Adrenal gland (tissue), 19 donors: ENCODE measurements around the gene GAMT. TPM values are rescaled to one million over a fixed set of nuclear protein-coding genes. Genes with fewer than 3 reads are reported as not detected.
A peak's percentile ranks its signal among the peaks of the same experiment; 100 is the strongest.

ENCODE experiments used
- DNase-seq, 7 donors: peaks; one replicate each; pipeline ENCODE4 v3.0.0-alpha.2; 2019 to 2020
- H3K27ac ChIP-seq, 5 donors: fragments of 200-600 bp; sonication (generic) in 4 of 5; 1 replicate in 3 of 5; 2 replicates in 2 of 5; pipeline versions ENCODE4 v1.5.1 to v1.8.0; 2016 to 2020; ENCODE audit warnings: mild to moderate bottlenecking in 1 of 5
- H3K27me3 ChIP-seq: fragments of 200-600 bp; 2 replicates; pipeline ENCODE4 v1.8.0; 2021
- H3K36me3 ChIP-seq, 2 donors: fragments of 200-600 bp; replicated peaks in 1 of 2; 1 replicate in 1 of 2; 2 replicates in 1 of 2; pipeline versions ENCODE4 v1.5.1 to v1.8.0; 2018 to 2022
- H3K4me1 ChIP-seq, 2 donors: fragments of 200-600 bp; replicated peaks in 1 of 2; 1 replicate in 1 of 2; 2 replicates in 1 of 2; pipeline versions ENCODE4 v1.5.1 to v1.8.0; 2018 to 2021
- H3K4me3 ChIP-seq, 4 donors: fragments of 200-600 bp; sonication (generic) in 3 of 4; one replicate each; pipeline ENCODE4 v1.5.1; 2016 to 2018
- H3K9me3 ChIP-seq, 3 donors: fragments of 200-600 bp; sonication (generic) in 1 of 3; replicated peaks in 1 of 3; 1 replicate in 2 of 3; 2 replicates in 1 of 3; pipeline versions ENCODE4 v1.5.1 to v1.8.0; 2016 to 2021
- POLR2A ChIP-seq, 2 donors: fragments of 450-650 bp; IDR thresholded peaks; one replicate each; pipeline ENCODE4 v1.6.1; 2017; ENCODE audit warnings: antibody characterized with exemption in 2 of 2, mild to moderate bottlenecking in 2 of 2, moderate library complexity in 1 of 2
- WGBS, 4 donors: extraction: QIAGEN DNeasy Blood & Tissue Kit in 2 of 4; methylation state at CpG; one replicate each; pipeline versions ENCODE4 v1.1.5 to v1.1.7; 2013 to 2017; 5-methylcytosine and 5-hydroxymethylcytosine counted together
- intact Hi-C, 2 donors: fragments of 100-400 bp; cut with DNase I; formaldehyde crosslinking; loops; one replicate each; pipeline versions ENCODE4 v1.14.1 to v1.15.0; 2022 to 2023
- long read RNA-seq, 10 donors: library from polyadenylated mRNA in 3 of 10; unstranded in 2 of 10; stranded (forward) in 1 of 10; transcript quantifications; one replicate each; pipeline ENCODE4 v2.0.0 and lab custom pipeline, GENCODE V29; 2021 to 2026
- polyA plus RNA-seq, 3 donors: library from polyadenylated mRNA; stranded (reverse); fragments of 200-250 nt in 2 of 3; fragments of 350-450 nt in 1 of 3; fragmentation: Illumina TruSeq in 1 of 3; extraction: RNeasy Lipid Tissue Mini Kit (QIAGEN cat#74804) in 1 of 3; gene quantifications; one replicate each; pipeline ENCODE4 v1.2.3, GENCODE V29; 2013 to 2014
- total RNA-seq, 9 donors: library from RNA; depleted of rRNA in 4 of 9; stranded (reverse); fragments of >200 nt in 4 of 9; fragments of 120-200 nt in 1 of 9; fragmentation: NEBNext Ultra II Directional in 1 of 9; extraction: Animal tissue kit (Norgen Biotek cat#: 25700) in 1 of 9; gene quantifications; one replicate each; pipeline versions ENCODE4 v1.1.0 to v1.2.4, GENCODE V29; 2013 to 2023
- TF ChIP-seq, protein P1 (sequence below), 6 experiments: fragments of 450-650 bp in 4 of 6; fragments of 200-600 bp in 2 of 6; sonication (generic) in 1 of 6; IDR thresholded peaks; 1 replicate in 5 of 6; 2 replicates in 1 of 6; pipeline versions ENCODE4 v1.5.1 to v1.8.0; 2016 to 2021; ENCODE audit warnings: antibody characterized with exemption in 6 of 6, mild to moderate bottlenecking in 2 of 6, moderate library complexity in 1 of 6
- donor health status: healthy with polysubstance abuse.
- donor health status: Bipolar disorder and iron deficiency.
- donor health status: DM: yes; HTN: yes; CAD: no.
- donor health status: DM: no; HTN: no; CAD: no.
- donor health status: DM: no; HTN: no; CAD: no.
- donor health status: DM: yes; HTN: yes; CAD: no.

GAMT gene
- total RNA-seq (10 to 100 TPM; 14.8 to 96.9 (median 30.7) TPM), polyA plus RNA-seq (10 to 100 TPM in 2 of 3 donors, 1 to 10 TPM in 1; 7.4 to 84.5 (median 74.2) TPM)
- long read RNA-seq, donor 1, transcript GAMT-201 (6 exons, 1,121 nt) = major isoform, 10 of 955 reads
- long read RNA-seq, donor 1, partial matches to known transcripts = 834 of 955 reads
- long read RNA-seq, donor 1, other reads (novel, unspliced or antisense) = 107 of 955 reads
- long read RNA-seq, donor 2, transcript GAMT-201 (6 exons, 1,121 nt) = major isoform, 11 of 671 reads
- long read RNA-seq, donor 2, partial matches to known transcripts = 577 of 671 reads
- long read RNA-seq, donor 2, other reads (novel, unspliced or antisense) = 82 of 671 reads
- long read RNA-seq, donor 3, transcript GAMT-201 (6 exons, 1,121 nt) = major isoform, 14 of 1,045 reads
- long read RNA-seq, donor 3, partial matches to known transcripts = 959 of 1,045 reads
- long read RNA-seq, donor 3, other reads (novel, unspliced or antisense) = 70 of 1,045 reads
- long read RNA-seq, donor 4, transcript GAMT-201 (6 exons, 1,121 nt) = major isoform, 32 of 35 reads
- long read RNA-seq, donor 4, partial matches to known transcripts = 1 of 35 reads
- long read RNA-seq, donor 4, other reads (novel, unspliced or antisense) = 1 of 35 reads
- long read RNA-seq, donor 5, transcript GAMT-201 (6 exons, 1,121 nt) = major isoform, 45 of 56 reads
- long read RNA-seq, donor 5, transcript GAMT-202 (5 exons, 1,769 nt) = minor isoform, 8 of 56 reads
- long read RNA-seq, donor 5, partial matches to known transcripts = 0 of 56 reads
- long read RNA-seq, donor 5, other reads (novel, unspliced or antisense) = 3 of 56 reads
- long read RNA-seq, donor 6, transcript GAMT-201 (6 exons, 1,121 nt) = major isoform, 31 of 34 reads
- long read RNA-seq, donor 6, partial matches to known transcripts = 2 of 34 reads
- long read RNA-seq, donor 6, other reads (novel, unspliced or antisense) = 0 of 34 reads
- long read RNA-seq, donor 7, transcript GAMT-201 (6 exons, 1,121 nt) = major isoform, 6 of 505 reads
- long read RNA-seq, donor 7, partial matches to known transcripts = 357 of 505 reads
- long read RNA-seq, donor 7, other reads (novel, unspliced or antisense) = 140 of 505 reads
- long read RNA-seq, donor 8, transcript GAMT-201 (6 exons, 1,121 nt) = major isoform, 20 of 1,331 reads
- long read RNA-seq, donor 8, partial matches to known transcripts = 970 of 1,331 reads
- long read RNA-seq, donor 8, other reads (novel, unspliced or antisense) = 338 of 1,331 reads
- long read RNA-seq, donor 9, transcript GAMT-201 (6 exons, 1,121 nt) = major isoform, 9 of 1,137 reads
- long read RNA-seq, donor 9, partial matches to known transcripts = 1,003 of 1,137 reads
- long read RNA-seq, donor 9, other reads (novel, unspliced or antisense) = 123 of 1,137 reads
- long read RNA-seq, donor 10, transcript GAMT-201 (6 exons, 1,121 nt) = major isoform, 8 of 8 reads
- long read RNA-seq, donor 10, partial matches to known transcripts = 0 of 8 reads
- long read RNA-seq, donor 10, other reads (novel, unspliced or antisense) = 0 of 8 reads

DNA sequence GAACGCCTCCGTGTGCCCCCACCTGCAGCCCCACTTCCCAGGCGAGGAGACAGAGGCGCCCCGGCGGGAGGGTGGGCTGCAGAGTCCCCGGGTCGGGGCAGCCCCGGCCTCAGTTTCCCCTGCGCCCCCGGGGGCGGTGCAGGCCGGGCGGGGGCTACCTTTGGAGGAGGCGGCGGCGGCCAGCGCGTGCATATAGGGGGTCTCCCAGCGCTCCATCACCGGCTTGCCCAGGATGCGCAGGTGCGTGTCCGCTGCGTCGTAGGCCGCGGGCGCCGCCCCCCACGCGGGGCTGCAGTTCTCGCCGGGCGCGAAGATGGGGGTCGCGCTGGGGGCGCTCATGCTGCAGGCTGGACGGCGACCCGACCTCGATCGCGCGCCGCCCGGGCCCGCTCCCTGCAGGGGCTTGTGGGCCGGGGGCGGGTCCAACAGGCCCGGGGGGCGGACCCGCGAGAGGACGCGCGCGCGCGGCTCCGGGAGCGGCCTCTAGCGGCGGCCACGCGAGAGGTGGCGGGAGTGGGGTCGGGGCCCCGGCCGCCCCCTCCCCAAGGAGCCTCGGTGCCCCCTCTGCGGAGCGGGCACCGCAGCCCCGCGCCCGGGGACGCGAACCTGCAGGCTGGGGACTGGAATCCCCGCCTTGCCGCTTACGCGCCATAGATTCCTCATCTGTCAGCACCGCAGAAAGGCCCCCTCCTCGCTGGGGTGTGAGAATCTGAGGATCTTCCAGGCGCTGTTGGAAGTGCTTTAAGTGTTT, at the start of gene GAMT:
Gene GAMT, minus strand, starts transcription at position 405 of the 751 bp plus-strand sequence. Its CDS starts 66 bp downstream, at position 339.
- H3K36me3 ChIP-seq = no peaks in the 10 kb centered on the region
- no peak for DNase-seq
- H3K27me3 ChIP-seq = no peaks in the 10 kb centered on the region
- H3K9me3 ChIP-seq = no peaks in the 10 kb centered on the region
- H3K4me1 ChIP-seq = peaks cover 10 to 19% of the 10 kb centered on the region in 2 donors
- intact Hi-C loops = no loop called here
- 0 to 40% (median 1%) methylated on average over 1 to 87 of the region's 87 CpGs for WGBS, 4 donors
- H3K27ac ChIP-seq = peak within 1 kb of the TSS in 1 of 5 donors; percentile 45
- peak within 1 kb of the TSS in 2 of 4 donors; percentile 57 to 79 for H3K4me3 ChIP-seq
- TF ChIP-seq POLR2A (IDR thresholded peaks at IDR 0.05) = peak in 1 of 2 donors; percentile 38
- TF ChIP-seq, protein P1, sequence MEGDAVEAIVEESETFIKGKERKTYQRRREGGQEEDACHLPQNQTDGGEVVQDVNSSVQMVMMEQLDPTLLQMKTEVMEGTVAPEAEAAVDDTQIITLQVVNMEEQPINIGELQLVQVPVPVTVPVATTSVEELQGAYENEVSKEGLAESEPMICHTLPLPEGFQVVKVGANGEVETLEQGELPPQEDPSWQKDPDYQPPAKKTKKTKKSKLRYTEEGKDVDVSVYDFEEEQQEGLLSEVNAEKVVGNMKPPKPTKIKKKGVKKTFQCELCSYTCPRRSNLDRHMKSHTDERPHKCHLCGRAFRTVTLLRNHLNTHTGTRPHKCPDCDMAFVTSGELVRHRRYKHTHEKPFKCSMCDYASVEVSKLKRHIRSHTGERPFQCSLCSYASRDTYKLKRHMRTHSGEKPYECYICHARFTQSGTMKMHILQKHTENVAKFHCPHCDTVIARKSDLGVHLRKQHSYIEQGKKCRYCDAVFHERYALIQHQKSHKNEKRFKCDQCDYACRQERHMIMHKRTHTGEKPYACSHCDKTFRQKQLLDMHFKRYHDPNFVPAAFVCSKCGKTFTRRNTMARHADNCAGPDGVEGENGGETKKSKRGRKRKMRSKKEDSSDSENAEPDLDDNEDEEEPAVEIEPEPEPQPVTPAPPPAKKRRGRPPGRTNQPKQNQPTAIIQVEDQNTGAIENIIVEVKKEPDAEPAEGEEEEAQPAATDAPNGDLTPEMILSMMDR (IDR thresholded peaks at IDR 0.05) = peak in 4 of 6 experiments; percentile 17 to 50 (median 32)

DNA sequence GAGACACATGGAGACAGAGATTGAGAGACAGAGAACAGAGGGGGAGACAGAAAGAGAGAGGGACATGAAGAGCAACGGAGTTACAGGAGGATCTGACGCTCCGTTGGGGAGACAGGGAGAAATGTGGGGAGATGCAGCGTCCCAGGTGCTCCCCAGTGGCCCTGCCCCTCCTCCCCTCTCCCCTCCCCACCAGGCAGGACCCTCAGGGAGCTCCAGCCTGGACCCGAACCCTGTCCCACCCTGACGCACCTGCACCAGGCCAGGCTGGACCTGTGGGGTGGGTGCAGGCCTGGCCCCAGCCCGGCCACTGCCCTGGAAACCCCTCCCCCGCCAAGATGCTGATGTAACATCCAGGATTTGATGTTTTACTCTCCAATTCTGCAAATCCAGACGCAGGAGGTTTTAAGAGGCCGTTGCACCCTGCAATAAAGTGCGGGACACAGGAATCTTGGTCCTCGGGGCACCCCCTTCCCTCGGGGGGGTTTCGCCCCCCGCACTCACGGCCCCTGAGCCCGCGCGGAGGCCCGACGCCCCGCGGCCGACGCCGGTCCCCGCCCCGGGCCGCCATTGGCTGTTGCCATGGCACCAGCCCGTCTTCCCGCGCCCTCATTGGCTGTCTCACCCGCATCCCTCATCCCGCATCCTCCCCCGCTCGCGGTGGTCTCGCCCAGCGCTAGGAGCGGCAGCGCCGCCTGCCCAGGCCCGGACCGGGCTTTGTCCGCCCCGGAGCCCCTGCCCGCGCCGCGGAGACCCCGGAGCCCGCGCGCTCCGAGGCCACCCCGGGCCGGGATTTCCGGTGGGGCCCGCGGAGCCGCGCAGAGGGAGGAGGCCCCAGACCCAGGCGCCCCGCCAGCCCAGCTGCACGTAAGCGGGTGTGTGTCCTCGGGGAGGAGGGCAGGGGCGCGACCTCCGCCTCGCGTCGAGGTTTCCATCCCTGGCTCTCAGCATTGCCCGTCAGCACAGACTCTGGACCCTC, 48.4 kb upstream of the GAMT start, which contains the start of gene APC2:
Gene APC2, plus strand, starts transcription at position 655 of the 976 bp plus-strand sequence. CDS start 2,881 bp downstream, outside the sequence.
- intact Hi-C loops = loop anchor here in 1 of 2 donors (10.0 kb wide), 1 partner anchor 135 kb away; no protein-coding TSS in a partner anchor
- Histone ChIP-seq H3K4me3 (no peak within 1 kb of the TSS), H3K4me1 (peaks cover 5 to 24% of the 10 kb centered on the region in 2 donors), H3K27me3 (peaks cover 69% of the 10 kb centered on the region), H3K9me3 (no peaks in the 10 kb centered on the region), H3K36me3 (no peaks in the 10 kb centered on the region), H3K27ac (peak within 1 kb of the TSS in 1 of 5 donors; percentile 49)
- WGBS, 4 donors = 4 to 13% (median 5%) methylated on average over 19 to 74 of the region's 74 CpGs
- no peak for TF ChIP-seq POLR2A (IDR thresholded peaks at IDR 0.05)
- TF ChIP-seq, protein P1 (IDR thresholded peaks at IDR 0.05) = no peak
- peak in 1 of 7 donors; percentile 77 for DNase-seq

DNA sequence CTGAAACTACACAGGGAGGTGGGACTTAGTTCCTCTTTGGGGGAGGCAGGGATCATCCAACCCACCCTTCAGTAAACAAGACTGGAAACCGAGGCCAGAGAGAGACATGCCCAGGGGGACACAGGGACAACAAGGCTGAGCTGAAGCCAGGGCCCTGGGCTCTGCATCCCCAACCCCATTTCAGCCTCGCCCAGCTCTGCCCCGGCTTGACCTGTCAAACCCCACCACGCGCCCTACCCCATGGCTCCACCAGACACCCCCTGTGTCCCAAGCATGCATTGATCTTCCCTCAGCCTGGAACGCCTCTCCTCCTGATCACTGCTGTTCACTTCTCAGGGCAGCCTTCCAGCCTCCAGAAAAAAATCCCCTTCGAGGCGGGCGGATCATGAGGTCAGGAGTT, 46.6 kb upstream of the GAMT start:
- peaks cover 64% of the 10 kb centered on the region for H3K27me3 ChIP-seq
- no peak for DNase-seq
- peaks cover 5 to 26% of the 10 kb centered on the region in 2 donors for H3K4me1 ChIP-seq
- 84 to 90% (median 86%) methylated on average over 7 to 9 of the region's 9 CpGs for WGBS, 4 donors
- no peak for TF ChIP-seq POLR2A (IDR thresholded peaks at IDR 0.05)
- TF ChIP-seq, protein P1 (IDR thresholded peaks at IDR 0.05) = no peak
- H3K4me3 ChIP-seq = no peak overlapping the region
- no peaks in the 10 kb centered on the region for H3K36me3 ChIP-seq
- intact Hi-C loops = loop anchor here in 1 of 2 donors (10.0 kb wide), 1 partner anchor 133 kb away; no protein-coding TSS in a partner anchor
- no peaks in the 10 kb centered on the region for H3K9me3 ChIP-seq
- H3K27ac ChIP-seq = no peak overlapping the region
